ENCODE results near the gene STARD3.

GRCh38 chr17:39648616-39649366 is 11.8 kb downstream of the STARD3 start:
- no peak for TF ChIP-seq CTCF (IDR thresholded peaks at IDR 0.05)
- no peak for TF ChIP-seq POLR2A (IDR thresholded peaks at IDR 0.05; ENCODE audit: low read depth)
- no peak for TF ChIP-seq POLR2AphosphoS5 (IDR thresholded peaks at IDR 0.05)

All from esophagus muscularis mucosa (tissue), 3 donors.